NB4 (cell line): Measurements from ENCODE around the gene PSMD13.

Source experiments
- CTCF ChIP-seq: IDR thresholded peaks from one replicate; pipeline ENCODE4 v1.5.1; 2012; ENCODE audit warnings: low read depth, low read length
- MAX ChIP-seq: IDR thresholded peaks from 2 replicates; pipeline ENCODE4 v1.6.1; 2011; ENCODE audit warnings: low read depth, low read length

- TF ChIP-seq CTCF, result no peak
- no peak for TF ChIP-seq MAX
Observed at GRCh38 chr11:293271-293851, 56.6 kb downstream of the PSMD13 start.
